LHCN-M2 (cell line): ENCODE measurements around the gene NRF1. TPM values are rescaled to one million over a fixed set of nuclear protein-coding genes. Genes with fewer than 3 reads are reported as not detected.
"Not testable (repeated sequence)": the region's sequence is repeated elsewhere in the genome, so short reads cannot be mapped to it uniquely, and the experiment has no call there.

ENCODE experiments used
- DNase-seq: peaks from one replicate; pipeline ENCODE4 v3.0.0-alpha.2; 2012; ENCODE audit warnings: low read depth
- total RNA-seq: library from RNA; depleted of rRNA; stranded (reverse); fragments of >200 nt; gene quantifications from 2 replicates; pipeline ENCODE4 v1.2.3, GENCODE V29; 2014

Gene NRF1
- total RNA-seq, 1 experiment from 2014 or later: 12.7 TPM

GRCh38 chr7:129781928-129782817, 170.7 kb downstream of the NRF1 start:
- no peak for DNase-seq

GRCh38 chr7:129782818-129783583, 171.5 kb downstream of the NRF1 start:
- DNase-seq: no peak

GRCh38 chr7:129783584-129783919, 172.0 kb downstream of the NRF1 start:
- no peak for DNase-seq

- no peak for DNase-seq
These were observed 172.9 kb downstream of the NRF1 start for GRCh38 chr7:129784437-129784782.

GRCh38 chr7:129784783-129785684, 173.5 kb downstream of the NRF1 start:
- no peak for DNase-seq

- no peak for DNase-seq
These were observed 174.4 kb downstream of the NRF1 start for GRCh38 chr7:129785685-129786514.

- no peak for DNase-seq
These were observed 175.5 kb downstream of the NRF1 start for GRCh38 chr7:129786825-129787563.

- DNase-seq: no peak
These were observed 177.5 kb downstream of the NRF1 start for GRCh38 chr7:129789000-129789399.

- no peak for DNase-seq
These were observed 178.1 kb downstream of the NRF1 start for GRCh38 chr7:129789652-129790051.

GRCh38 chr7:129790136-129790535, 178.6 kb downstream of the NRF1 start:
- DNase-seq: no peak

- no peak for DNase-seq
These were observed 181.2 kb downstream of the NRF1 start for GRCh38 chr7:129792721-129793120.

- no peak for DNase-seq
These were observed 182.2 kb downstream of the NRF1 start for GRCh38 chr7:129793506-129794310.

- DNase-seq: not testable (repeated sequence)
These were observed 182.9 kb downstream of the NRF1 start for GRCh38 chr7:129794461-129794860.

- no peak for DNase-seq
These were observed 184.8 kb downstream of the NRF1 start for GRCh38 chr7:129796186-129796775.

- DNase-seq: no peak
These were observed 185.8 kb downstream of the NRF1 start for GRCh38 chr7:129797214-129797789.

GRCh38 chr7:129798616-129799349, 187.3 kb downstream of the NRF1 start:
- DNase-seq: no peak

GRCh38 chr7:129799350-129799955, 187.9 kb downstream of the NRF1 start:
- no peak for DNase-seq
